ENCODE measurements around the gene CST2. TPM values are rescaled to one million over a fixed set of nuclear protein-coding genes. Genes with fewer than 3 reads are reported as not detected.
"Not testable (repeated sequence)": the region's sequence is repeated elsewhere in the genome, so short reads cannot be mapped to it uniquely, and the experiment has no call there.

The CST2 gene
- total and polyA plus RNA-seq, 4 donors: not detected

DNA sequence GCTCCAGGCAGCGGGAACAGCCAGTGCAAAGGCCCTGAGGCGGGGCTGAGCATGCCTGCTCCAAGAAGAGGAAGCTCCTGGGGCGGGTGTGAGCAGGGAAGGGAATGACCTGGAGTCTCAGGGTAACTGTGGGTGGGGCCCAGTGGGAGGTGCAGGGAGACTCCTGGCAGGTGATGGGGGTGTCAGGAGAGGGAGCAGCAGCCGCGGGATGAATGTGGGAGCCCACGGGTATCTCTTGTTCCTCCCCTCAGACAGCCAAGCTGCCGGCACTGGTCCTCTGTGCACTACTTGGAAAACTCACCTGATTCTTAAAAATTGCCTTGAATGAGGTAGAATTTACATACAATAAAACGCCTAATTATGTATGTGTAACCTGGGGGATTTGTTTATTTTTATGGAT, 49.1 kb downstream of the CST2 start:
- not testable (repeated sequence) for H3K36me3 ChIP-seq (ENCODE audit: control insufficient read depth in 4 of 4, insufficient read depth in 3 of 4, low read depth in 1 of 4, low read length in 3 of 4); DNase-seq (ENCODE audit: low spot score); H3K4me3 ChIP-seq (ENCODE audit: low read depth in 1 of 3, low read length in 3 of 3); H3K9me3 ChIP-seq (ENCODE audit: control insufficient read depth in 4 of 4, low read length in 3 of 4); H3K9ac ChIP-seq (ENCODE audit: low read depth in 1 of 2, low read length in 2 of 2); H3K4me1 ChIP-seq (ENCODE audit: control insufficient read depth in 4 of 4, insufficient read depth in 4 of 4, low read length in 3 of 4); H3K27me3 ChIP-seq (ENCODE audit: control insufficient read depth in 4 of 4, insufficient read depth in 4 of 4, low read length in 3 of 4); H3K27ac ChIP-seq (ENCODE audit: low read depth in 1 of 2, low read length in 2 of 2)
- whole genome bisulfite sequencing: 70% methylated on average over 8 of the region's 8 CpGs

- H3K27me3 ChIP-seq (ENCODE audit: control insufficient read depth in 4 of 4, insufficient read depth in 4 of 4, low read length in 3 of 4): peaks cover 0 to 3% (median 0%) of the 10 kb centered on the region in 4 donors
- WGBS: 22% methylated on average over 14 of the region's 14 CpGs
- H3K9me3 ChIP-seq (ENCODE audit: control insufficient read depth in 4 of 4, low read length in 3 of 4): no peaks in the 10 kb centered on the region
- no peak for DNase-seq (ENCODE audit: low spot score)
- no peak overlapping the region for H3K27ac ChIP-seq (ENCODE audit: low read depth in 1 of 2, low read length in 2 of 2)
- no peak for TF ChIP-seq FOXA2 (IDR thresholded peaks at IDR 0.05)
- no peak for TF ChIP-seq SP1 (IDR thresholded peaks at IDR 0.05)
- no peak for TF ChIP-seq GABPA (IDR thresholded peaks at IDR 0.05 in 1 of 2, conservative IDR thresholded peaks at IDR 0.05 in 1 of 2)
- no peaks in the 10 kb centered on the region for H3K4me1 ChIP-seq (ENCODE audit: control insufficient read depth in 4 of 4, insufficient read depth in 4 of 4, low read length in 3 of 4)
- no peak overlapping the region for H3K4me3 ChIP-seq (ENCODE audit: low read depth in 1 of 3, low read length in 3 of 3)
- H3K36me3 ChIP-seq (ENCODE audit: control insufficient read depth in 4 of 4, insufficient read depth in 3 of 4, low read depth in 1 of 4, low read length in 3 of 4): no peaks in the 10 kb centered on the region
- no peak overlapping the region for H3K9ac ChIP-seq (ENCODE audit: low read depth in 1 of 2, low read length in 2 of 2)
These were observed 50.3 kb downstream of the CST2 start for GRCh38 chr20:23776067-23776771.

GRCh38 chr20:23774081-23774480, 52.4 kb downstream of the CST2 start:
- 73% methylated on average over 7 of the region's 7 CpGs for WGBS
- no peak for TF ChIP-seq YY1 (IDR thresholded peaks at IDR 0.05)
- no peak for TF ChIP-seq GABPA (IDR thresholded peaks at IDR 0.05 in 1 of 2, conservative IDR thresholded peaks at IDR 0.05 in 1 of 2)
- TF ChIP-seq JUND (IDR thresholded peaks at IDR 0.05): no peak
- TF ChIP-seq RXRA (IDR thresholded peaks at IDR 0.05): no peak
- no peak for TF ChIP-seq MAX (IDR thresholded peaks at IDR 0.05)
- TF ChIP-seq EGR1 (IDR thresholded peaks at IDR 0.05; ENCODE audit: low read depth in 2 of 2): no peak
- no peak for TF ChIP-seq HNF4G (IDR thresholded peaks at IDR 0.05)
- TF ChIP-seq NR2F2 (IDR thresholded peaks at IDR 0.05): no peak
- no peak for TF ChIP-seq FOXA1 (IDR thresholded peaks at IDR 0.05)
- TF ChIP-seq HNF4A (conservative IDR thresholded peaks at IDR 0.05): no peak
- no peak for TF ChIP-seq ATF3 (IDR thresholded peaks at IDR 0.05)
- TF ChIP-seq SP1 (IDR thresholded peaks at IDR 0.05): no peak
- no peak for TF ChIP-seq TAF1 (conservative IDR thresholded peaks at IDR 0.05)
- TF ChIP-seq, protein P1, sequence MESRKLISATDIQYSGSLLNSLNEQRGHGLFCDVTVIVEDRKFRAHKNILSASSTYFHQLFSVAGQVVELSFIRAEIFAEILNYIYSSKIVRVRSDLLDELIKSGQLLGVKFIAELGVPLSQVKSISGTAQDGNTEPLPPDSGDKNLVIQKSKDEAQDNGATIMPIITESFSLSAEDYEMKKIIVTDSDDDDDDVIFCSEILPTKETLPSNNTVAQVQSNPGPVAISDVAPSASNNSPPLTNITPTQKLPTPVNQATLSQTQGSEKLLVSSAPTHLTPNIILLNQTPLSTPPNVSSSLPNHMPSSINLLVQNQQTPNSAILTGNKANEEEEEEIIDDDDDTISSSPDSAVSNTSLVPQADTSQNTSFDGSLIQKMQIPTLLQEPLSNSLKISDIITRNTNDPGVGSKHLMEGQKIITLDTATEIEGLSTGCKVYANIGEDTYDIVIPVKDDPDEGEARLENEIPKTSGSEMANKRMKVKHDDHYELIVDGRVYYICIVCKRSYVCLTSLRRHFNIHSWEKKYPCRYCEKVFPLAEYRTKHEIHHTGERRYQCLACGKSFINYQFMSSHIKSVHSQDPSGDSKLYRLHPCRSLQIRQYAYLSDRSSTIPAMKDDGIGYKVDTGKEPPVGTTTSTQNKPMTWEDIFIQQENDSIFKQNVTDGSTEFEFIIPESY (IDR thresholded peaks at IDR 0.05): no peak
- DNase-seq (ENCODE audit: low spot score): no peak
- H3K9ac ChIP-seq (ENCODE audit: low read depth in 1 of 2, low read length in 2 of 2): no peak overlapping the region
- H3K9me3 ChIP-seq (ENCODE audit: control insufficient read depth in 4 of 4, low read length in 3 of 4): no peaks in the 10 kb centered on the region
- no peaks in the 10 kb centered on the region for H3K4me1 ChIP-seq (ENCODE audit: control insufficient read depth in 4 of 4, insufficient read depth in 4 of 4, low read length in 3 of 4)
- H3K36me3 ChIP-seq (ENCODE audit: control insufficient read depth in 4 of 4, insufficient read depth in 3 of 4, low read depth in 1 of 4, low read length in 3 of 4): no peaks in the 10 kb centered on the region
- no peak overlapping the region for H3K27ac ChIP-seq (ENCODE audit: low read depth in 1 of 2, low read length in 2 of 2)
- no peaks in the 10 kb centered on the region for H3K27me3 ChIP-seq (ENCODE audit: control insufficient read depth in 4 of 4, insufficient read depth in 4 of 4, low read length in 3 of 4)
- no peak overlapping the region for H3K4me3 ChIP-seq (ENCODE audit: low read depth in 1 of 3, low read length in 3 of 3)

Other genes starting within 250 kb of the CST2 start
- gene CST9, start 220.8 kb downstream of the CST2 start, total RNA-seq: not detected
- not detected for gene CST9, start 220.8 kb downstream of the CST2 start, polyA plus RNA-seq
- 100 to 1,000 TPM; 153 to 364 TPM for gene CST3, start 188.8 kb downstream of the CST2 start, total RNA-seq
- gene CST3, start 188.8 kb downstream of the CST2 start, polyA plus RNA-seq: 1,000 to 10,000 TPM in 1 of 2 donors, 100 to 1,000 TPM in 1; 662 to 1,712 TPM
- not detected for gene CST4, start 137.7 kb downstream of the CST2 start, total RNA-seq
- not detected for gene CST4, start 137.7 kb downstream of the CST2 start, polyA plus RNA-seq
- gene CST1, start 75.8 kb downstream of the CST2 start, total RNA-seq: not detected
- gene CST1, start 75.8 kb downstream of the CST2 start, polyA plus RNA-seq: not detected
- not detected for gene CST5, start 53.0 kb upstream of the CST2 start, total RNA-seq
- not detected for gene CST5, start 53.0 kb upstream of the CST2 start, polyA plus RNA-seq
- gene GGTLC1, start 162.1 kb upstream of the CST2 start, total RNA-seq: not detected
- gene GGTLC1, start 162.1 kb upstream of the CST2 start, polyA plus RNA-seq: not detected